ENCODE results near the gene SCIMP.
"Not testable (repeated sequence)": the region's sequence is repeated elsewhere in the genome, so short reads cannot be mapped to it uniquely, and the experiment has no call there.

SCIMP gene

DNA sequence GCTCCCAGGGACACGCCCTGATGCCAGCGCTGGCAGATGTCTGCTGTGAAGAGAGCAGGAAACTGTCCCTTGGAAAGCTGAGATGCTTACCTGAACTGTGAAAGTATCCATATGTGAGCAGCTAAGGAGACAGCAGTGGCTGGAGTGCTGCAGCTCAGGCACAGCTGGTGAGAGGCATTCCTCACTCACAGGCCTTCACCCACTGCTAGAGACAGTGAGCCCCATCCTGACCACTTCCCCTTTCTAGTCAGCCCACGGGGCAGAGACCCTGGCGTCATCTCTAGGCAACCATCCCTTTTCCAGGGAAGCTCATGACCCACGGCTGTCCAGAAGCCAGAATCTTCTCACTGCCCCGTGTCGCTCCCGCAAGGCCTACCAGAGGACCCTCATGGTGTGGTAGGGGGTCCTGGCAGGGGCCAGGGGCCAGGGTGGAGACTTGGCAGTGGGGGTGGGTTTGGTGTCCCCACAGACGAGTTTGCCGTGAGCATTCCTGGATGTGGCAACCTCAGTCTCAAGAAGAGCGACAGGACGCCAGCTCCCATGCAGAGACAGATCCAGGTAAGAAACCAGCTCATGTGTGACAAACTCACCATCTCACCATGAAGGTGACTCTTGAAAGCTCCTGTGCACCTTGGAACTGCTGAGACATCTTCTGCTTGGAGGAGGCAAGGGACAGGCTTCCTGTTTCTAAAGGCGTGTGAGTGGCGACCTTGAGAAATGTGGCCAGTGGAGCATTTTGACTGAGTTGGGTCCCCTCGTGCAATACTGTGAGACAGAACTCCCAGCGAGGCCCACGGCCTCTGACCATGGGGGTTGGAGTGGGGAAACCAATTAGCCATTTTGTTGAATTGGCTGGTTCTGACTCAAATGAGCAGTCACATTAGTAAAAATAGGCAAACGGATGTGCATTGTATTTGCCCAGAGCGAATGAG, at the start of gene SCIMP:
Gene SCIMP, minus strand, starts transcription at position 216 of the 932 bp plus-strand sequence. Its CDS starts 105 bp downstream, at position 111.
- DNase-seq (ENCODE audit: low read depth) = no peak

DNA sequence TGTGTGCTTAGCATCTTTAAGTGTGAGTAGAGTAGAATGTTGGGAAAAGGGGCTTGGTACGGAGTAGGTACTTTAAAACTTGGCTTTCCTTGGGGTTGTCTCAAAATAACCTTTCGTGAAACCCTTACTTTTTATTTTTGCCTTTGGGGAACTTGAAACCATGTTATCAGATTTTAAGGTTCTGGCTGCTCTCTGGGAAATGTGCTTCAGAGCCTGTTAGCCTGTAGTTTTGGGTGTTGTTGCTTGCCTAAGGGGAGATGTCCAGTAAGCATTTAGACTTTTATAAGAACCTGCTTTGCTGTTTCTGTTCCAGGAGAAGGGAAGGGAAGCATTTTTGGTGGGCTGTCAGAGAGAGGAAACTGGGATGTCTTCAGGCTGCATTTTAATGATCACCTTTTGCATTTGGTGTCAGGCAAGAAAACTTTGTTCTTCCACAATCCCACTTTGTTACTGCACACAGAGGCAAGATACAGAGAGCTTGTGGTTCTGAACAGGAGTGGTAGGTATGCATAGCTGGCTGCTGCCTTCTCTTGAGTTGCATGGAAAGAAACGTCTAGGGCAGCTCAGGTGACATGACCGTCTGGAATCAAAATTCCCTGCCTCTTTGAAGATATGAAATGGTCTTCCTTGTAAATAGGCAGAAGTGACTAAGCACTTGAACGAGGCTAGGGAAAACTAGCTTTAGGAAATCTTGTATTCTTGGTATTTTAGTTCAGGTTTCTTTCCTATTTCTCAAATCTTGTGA, 49.1 kb upstream of the SCIMP start:
- no peak for DNase-seq (ENCODE audit: low read depth)

DNA sequence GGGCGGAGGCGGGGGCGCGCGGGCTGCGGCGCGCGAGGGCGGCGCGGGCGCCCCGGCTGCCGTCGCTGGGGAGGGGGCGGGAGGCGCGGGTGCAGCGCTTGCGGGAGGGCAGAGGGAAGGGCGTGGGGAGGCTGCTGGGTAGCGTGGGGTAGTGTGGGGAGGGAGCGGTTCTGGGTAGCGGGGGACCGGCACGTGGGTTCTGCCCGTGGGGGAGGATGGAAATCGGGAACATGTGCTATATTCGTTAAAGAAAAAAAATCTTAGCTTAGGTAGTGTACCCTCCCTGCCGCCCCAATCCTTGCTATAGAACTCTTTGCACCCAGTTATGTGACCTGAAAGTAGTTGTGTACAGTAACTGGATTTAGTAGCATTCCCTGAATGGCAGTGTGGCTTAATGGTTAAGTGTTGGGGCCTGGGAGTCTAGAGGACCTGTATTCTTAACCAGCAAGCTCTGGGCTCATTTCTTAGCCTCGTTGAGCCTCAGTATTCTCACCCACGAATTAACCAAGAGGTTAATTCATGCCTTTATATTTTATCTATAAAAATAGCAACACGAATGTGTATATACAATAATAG, 48.1 kb upstream of the SCIMP start:
- DNase-seq (ENCODE audit: low read depth) = no peak

DNA sequence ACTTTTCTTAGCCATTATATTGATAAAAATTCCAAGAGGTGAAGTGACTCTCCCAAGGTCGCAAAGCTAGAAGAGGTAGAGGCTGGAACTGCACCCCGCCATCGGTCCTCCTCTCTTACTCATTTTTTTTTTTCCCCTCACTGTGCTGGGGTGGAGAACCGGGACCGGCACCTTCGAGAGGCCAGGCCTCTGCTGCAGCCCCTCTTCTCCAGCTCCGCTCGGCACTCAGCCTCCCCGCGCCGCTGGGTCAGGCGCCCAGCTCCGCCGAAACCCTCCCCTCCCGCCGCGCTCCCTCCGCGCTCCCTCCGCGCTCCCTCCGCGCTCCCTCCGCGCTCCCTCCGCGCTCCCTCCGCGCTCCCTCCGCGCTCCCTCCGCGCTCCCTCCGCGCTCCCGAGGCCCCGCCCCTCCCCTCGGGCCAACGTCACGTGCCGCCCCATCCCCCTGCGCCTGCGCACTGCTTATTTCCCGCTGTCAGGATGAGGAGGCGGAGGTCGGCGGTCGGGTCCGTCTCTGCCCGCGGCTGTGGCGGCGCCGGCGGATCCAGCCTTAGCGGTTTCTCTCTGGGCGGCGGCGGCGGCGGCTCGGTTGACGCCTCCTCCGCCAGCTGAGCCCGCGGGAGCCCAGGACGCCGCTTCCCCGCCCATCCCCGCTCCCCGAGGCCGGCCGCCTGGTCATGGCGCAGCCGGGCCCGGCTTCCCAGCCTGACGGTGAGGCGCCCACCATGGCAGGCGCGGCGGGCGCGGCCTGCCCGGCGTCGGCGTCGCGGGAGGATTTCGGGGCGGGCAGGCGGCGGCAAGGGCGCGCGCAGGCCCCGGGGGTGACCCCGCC, 47.4 kb upstream of the SCIMP start, which contains the start of gene RABEP1:
Gene RABEP1, plus strand, starts transcription at position 471 of the 828 bp plus-strand sequence. Its CDS starts 203 bp downstream, at position 674.
- DNase-seq (ENCODE audit: low read depth) = peak; percentile 26

DNA sequence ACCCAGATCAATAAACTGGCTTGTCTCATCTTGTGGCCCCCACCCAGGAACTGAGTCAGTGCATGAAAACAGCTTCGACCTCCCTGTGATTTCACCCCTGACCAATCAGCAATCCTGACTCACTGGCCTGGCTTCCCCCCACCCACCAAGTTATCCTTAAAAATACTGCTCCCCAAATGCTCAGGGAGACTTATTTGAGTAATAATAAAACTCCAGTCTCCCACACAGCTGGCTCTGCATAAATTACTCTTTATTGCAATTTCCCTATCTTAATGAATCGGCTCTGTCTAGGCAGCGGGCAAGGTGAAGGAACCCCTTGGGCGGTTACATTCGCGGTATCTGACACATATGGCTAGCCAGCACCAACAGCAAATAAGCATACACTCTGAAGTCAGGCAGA, 37.7 kb upstream of the SCIMP start:
- DNase-seq (ENCODE audit: low read depth) = no peak

DNA sequence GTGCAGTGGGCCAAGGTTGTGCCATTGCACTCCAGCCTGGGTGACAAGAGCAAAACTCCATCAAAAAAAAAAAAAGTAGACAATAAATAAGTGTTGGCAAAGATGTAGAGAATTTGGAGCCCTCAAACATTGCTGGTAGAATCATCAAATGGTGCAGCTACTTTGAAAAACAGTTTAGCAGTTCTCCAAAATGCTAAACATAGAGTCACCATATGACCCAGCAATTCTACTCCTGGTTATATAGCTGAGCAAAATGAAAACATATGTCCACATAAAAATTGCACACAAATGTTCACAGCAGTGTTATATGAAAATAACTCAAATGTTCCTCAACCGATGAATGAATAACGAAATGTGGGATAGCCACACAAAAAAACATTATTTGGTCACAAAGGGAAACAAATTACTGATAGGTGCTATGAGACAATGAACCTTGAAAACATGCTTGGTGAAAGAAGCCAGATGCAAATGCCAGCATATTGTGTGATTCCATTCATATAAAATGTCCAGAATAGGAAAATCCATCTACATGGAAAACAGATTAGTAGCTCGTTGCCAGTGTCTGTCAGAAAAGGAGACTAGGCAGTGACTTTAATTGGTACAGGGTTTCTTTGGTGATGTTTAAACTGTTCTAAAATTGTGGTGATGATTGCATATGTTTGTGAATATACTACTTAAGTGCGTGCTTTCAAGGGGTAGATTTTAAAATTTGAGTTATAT, 34.7 kb upstream of the SCIMP start:
- DNase-seq (ENCODE audit: low read depth) = no peak

DNA sequence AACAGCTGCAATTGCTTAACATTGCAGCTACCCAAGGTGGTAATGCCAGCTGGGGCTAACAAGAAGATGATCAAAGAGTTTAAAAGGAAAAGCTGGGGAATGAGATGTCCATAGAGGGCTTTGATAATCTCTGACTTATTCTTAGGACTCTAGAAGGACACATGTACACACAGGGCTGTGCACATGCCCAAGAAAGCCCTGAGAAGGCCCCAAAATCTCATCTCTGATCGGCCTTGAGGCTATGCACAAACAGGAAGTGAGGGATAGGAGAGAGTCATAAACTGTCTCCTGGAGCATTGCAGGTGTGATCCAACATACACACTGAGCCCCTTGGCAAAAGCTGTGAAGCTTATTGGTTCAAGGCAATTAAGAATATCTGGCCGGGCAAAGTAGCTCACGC, 30.2 kb upstream of the SCIMP start:
- no peak for DNase-seq (ENCODE audit: low read depth)

DNA sequence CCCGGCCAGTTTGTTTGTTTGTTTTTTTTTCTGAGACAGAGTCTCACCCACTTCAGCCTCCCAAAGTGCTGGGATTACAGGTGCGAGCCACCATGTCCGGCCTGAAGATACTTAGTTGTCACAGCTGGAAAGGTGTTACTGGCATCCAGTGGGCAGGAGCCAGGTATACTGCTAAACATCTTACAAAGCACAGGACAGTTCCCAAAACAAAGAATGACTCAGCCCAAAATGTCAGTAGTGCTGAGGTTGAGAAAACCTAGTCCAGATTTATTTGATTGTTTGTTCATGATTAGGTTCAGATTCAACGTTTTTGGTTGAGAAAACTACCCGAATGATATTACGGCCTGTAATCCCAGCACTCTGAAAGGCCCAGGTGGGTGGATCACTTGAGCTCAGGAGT, 28.8 kb upstream of the SCIMP start:
- no peak for DNase-seq (ENCODE audit: low read depth)

DNA sequence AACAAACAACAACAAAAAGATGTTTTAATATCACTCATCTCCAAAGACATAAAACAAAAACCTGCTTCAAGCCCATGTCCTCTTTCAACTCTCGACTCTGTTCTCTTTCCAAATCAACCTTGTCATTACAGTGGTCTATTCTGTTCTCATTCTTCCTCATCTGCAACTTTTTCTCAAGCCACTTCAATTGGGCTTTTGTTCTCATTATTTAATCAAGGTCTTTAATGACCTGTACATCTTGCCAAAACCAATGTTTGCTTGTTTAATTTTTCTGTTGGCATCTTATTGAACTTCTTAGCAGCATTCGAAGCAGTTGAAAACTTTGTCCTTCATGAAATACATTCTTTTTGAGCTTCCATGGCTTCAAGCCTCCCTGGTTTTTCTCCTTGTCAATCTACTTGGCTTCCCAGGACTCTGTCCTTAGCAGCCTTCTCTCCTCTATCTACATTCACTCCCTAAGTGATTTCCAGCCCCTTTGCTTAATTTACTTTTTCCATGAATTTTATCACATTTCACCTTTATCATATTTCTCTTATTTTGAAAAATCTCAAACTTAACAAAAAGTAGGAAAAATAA, 27.8 kb upstream of the SCIMP start:
- no peak for DNase-seq (ENCODE audit: low read depth)

DNA sequence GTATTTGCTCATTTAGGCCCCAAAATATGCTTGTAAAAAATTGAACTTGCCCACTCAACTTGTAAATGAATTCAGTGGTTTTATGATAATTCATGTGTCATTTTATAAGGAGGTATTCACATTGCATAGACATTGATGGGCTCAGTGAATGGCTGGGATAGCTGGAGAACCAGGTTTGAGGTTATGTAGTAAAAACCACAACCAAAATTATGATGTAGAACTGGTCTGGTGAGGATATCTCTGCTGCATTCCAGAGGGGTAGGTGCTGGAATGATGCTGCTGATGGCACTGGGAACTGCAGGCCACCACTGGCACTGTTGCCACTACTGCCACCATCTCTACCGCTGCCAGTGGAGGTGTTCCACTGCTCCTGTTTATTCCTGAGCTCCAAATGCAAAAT, 25.9 kb upstream of the SCIMP start:
- no peak for DNase-seq (ENCODE audit: low read depth)

DNA sequence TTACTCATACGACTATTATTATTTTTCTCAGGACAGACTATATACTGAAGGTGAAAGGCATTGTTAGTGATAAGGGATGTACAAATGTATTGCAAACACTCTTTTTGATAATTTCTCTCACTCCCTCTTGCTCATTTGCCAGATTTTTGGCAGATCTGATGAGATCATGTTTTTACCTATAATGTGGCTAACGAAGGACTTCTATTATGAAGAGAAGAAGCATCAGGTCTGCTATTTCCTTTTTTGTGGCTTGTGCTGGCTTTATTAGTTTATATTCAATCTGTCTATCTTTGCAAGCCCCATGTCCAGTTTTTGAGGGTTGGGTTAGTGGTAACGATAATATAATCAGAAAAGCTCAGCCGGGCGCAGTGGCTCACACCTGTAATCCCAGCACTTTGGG, 22.5 kb upstream of the SCIMP start:
- no peak for DNase-seq (ENCODE audit: low read depth)

DNA sequence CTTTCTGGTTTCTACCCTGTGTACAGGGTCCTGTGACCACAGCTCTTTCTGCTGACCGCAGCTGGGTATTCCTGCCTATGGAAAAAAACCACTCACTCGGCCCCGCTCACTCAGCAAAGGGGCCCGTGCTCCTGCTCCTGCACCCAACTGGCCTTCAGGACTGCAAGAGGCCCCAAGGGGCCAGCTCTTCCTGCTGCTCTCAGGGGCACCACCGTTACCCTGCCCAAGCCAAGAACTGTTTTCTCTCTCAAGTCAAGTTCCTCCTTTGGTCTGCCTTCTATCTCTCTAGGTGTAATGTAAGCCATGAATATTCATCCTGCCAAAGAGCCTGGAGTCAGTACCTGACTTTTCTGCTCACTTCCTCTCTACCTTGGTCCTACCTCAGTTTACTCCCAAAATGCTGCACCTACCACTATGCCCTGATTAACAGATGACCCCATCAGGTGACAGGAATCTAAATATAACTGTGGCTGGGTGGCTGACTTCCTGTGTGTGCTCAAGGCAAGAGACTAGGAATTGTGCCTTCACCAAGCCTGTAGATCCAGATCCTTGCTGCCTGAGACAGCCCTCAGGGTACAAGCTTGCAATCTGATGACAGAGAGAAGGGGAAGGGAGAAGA, 20.4 kb upstream of the SCIMP start:
- no peak for DNase-seq (ENCODE audit: low read depth)

DNA sequence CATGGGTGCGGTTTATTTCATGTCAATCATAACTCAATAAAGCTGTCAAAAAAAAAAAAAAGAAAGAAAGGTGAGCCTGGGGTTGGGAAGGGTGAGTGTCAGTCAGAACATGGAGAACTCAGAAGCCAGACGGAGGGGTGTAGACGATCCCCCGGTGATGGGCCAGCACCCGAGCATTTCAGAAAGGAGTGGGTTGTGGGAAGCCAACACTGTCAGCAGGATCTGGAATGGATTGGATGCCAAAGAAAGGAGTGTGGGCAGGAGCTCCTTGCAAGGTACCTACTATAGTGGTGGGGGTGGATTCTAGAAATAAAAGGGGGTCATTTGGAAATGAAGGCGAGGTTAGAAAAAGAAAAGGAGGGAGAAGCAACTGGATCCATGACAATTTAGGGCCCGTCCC, 19.8 kb upstream of the SCIMP start:
- DNase-seq (ENCODE audit: low read depth) = no peak

DNA sequence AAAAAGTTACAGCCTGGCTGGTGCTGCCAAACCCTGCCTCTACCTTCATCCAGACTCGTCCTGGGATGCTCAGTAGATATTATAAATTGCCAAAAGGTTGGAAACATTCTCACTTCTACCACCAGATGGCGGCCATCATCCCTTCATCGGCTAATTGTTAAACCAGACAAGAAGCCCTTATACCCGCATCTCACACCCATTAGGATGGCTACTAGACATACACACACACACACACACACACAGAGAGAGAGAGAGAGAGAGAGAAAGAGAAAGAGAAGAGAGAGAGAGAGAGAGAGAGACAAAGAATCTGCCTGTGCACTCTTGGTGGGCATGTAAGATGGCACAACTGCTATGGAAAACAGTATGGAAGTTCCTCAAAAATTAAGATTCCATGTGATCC, 15.0 kb upstream of the SCIMP start:
- peak; percentile 30 for DNase-seq (ENCODE audit: low read depth)

DNA sequence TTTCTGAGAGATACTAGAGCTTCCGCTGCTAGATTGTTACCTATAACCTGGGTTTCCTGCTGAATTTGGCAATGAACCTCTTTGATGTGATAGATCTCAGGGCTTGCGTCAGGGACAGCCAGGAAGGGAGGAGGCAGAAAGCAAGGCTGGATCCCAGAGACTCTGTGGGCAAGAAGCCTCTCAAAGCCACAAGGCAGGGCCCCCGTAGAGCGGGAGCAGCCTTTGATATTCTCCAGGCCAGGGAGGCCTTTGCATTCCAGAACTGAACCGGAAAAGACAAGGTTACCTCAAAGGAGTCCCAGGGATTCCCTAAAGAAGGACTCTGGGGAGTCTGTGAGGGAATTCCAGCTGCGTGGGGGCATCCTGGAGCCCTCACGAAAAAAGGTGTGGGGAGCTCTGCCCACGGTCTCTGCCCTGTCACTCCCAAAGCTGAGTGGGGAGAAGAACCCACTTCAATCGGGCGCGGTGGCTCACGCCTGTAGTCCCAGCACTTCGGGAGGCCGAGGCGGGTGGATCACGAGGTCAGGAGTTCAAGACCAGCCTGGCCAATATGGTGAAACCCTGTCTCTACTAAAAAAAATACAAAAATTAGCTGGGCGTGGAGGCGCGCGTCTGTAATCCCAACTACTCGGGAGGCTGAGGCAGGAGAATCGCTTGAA, 14.3 kb upstream of the SCIMP start:
- DNase-seq (ENCODE audit: low read depth) = no peak

DNA sequence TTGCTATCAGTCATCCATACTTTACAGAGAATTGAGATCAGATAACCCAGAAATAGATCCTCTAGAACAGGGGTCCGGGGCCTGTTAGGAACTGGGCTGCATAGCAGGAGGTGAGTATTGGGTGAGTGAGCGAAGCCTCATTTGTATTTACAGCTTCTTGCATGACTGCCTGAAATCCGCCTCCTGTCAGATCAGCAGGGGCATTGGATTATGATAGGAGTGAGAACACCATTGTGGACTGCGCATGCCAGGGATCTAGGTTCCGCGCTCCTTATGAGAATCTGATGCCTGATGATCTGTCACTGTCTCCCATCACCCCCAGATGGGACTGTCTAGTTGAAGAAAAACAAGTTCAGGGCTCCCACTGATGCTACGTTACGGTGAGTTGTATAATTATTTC, 13.0 kb upstream of the SCIMP start:
- DNase-seq (ENCODE audit: low read depth) = no peak

DNA sequence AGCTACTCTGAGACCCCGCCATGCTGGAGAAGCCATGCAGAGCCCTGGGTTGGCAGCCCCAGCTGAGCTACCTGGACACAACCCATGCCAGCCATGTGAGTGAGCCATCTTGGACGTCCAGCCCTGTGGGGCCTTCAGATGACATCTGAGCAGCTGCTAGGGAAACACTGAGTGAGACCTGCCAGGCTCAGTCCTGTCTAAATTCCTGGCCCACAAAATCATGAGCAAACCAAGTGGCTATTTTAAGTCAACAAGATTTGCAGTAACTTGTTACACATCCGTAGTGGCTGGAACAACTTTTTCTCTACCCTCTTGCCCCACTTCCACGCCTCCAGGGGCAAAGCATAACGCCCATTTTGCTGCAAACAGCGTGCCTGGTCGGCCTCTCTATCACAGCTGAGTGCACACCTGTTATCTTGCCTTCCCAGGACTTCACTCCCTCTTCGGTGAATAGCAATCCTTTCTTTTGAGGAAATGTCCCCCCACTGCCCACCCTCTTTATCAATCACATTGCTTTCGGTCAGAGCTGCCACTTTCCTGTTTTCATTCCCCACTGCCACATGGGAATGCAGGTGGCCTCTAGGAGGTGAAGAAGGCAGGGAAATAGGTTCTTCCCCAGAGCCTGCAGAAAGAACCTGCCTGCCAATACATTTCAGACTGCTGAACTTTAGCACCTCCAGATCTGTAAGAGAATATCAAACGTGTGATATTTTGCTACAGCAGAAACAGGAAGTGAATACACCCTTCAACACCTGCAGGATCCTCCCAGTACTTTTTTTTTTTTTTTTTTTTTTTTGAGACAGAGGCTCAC, 7.4 kb upstream of the SCIMP start:
- no peak for DNase-seq (ENCODE audit: low read depth)

DNA sequence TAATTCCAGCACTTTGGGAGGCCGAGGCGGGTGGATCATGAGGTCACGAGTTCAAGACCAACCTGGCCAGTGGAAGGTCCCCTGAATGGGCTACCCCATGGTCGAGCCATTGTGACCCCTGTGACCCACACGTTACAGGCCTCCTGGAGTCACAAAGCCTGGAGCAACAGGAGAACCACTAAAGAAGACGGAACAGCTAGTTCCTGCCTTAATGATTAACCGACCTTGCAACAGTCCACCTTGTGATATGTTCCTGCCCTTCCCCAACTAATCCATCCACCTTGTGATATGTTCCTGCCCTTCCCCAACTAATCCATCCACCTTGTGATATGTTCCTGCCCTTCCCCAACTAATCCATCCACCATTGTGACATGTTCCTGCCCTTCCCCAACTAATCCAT, 5.1 kb upstream of the SCIMP start:
- DNase-seq (ENCODE audit: low read depth) = not testable (repeated sequence)

DNA sequence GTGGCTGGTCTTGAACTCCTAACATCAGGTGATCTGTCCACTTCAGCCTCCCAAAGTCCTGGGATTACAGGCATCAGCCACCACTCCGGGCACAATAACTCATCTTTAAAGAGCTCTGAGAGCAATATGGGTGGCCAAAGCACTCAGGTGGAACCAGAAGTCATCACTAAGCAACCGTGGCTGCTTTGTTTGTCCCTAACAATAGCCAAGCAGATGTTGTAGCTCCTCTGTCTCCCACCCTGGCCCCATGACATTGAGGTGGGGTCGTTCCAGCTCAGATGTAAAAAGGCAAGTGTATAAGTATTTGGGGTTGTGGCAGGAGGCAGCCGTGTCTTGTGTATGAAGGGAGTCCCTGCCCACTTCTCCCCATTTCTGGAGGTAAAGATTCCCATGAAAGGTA, 3.7 kb upstream of the SCIMP start:
- no peak for DNase-seq (ENCODE audit: low read depth)
